A673 (cell line): ENCODE results near the gene CCDC57.

Experiments used
- EZH2 ChIP-seq: fragments of 200-600 bp; sonication (generic); IDR thresholded peaks from 2 replicates; pipeline ENCODE4 v1.6.1; 2017; ENCODE audit warnings: borderline replicate concordance, low read depth, mild to moderate bottlenecking, mixed read lengths, antibody characterized with exemption, low read length; ENCODE audit not compliant: poor library complexity, severe bottlenecking
- TF ChIP-seq, protein P1 (sequence below): fragments of 300-800, 200-600 bp; sonication (generic); conservative IDR thresholded peaks from 2 replicates; pipeline ENCODE4 v1.5.1; 2017; ENCODE audit warnings: low read depth, mild to moderate bottlenecking, antibody characterized with exemption, low read length, moderate library complexity, mixed read lengths

DNA sequence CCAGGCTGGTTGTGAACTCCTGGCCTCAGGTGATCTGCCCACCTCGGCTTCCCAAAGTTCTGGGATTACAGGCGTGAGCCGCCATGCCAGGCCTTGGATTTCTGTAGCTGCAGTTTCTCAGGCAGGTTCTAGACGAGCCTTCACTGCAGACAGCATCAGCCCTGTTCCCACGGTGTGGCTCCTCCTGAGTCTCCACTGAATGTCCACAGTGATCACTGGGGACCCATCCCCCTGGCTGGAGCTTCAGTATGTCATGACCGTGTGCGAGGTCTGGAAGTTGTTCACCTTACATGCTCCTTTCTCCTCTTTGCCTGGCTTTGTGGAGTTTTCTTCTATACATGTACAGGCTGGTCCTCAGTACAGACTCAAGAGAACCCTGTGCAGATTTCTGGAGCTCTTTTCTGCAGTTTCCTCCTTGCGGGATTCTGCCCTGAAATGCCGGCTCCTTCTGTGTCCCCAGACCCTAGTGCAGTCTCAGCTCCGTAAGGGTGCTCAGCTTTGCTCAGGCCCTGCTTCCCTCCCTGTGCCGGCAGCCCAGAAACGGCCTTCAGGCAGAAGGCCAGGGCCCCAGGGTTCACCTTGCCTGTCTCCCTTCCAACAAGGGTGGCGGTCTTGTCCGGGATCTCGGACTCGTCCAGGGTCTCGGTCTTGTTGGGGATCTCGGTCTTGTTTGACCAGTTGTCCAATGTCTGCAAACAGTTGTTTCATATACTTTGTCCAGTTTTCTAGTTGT is 100.3 kb downstream of the CCDC57 start:
- TF ChIP-seq, protein P1, sequence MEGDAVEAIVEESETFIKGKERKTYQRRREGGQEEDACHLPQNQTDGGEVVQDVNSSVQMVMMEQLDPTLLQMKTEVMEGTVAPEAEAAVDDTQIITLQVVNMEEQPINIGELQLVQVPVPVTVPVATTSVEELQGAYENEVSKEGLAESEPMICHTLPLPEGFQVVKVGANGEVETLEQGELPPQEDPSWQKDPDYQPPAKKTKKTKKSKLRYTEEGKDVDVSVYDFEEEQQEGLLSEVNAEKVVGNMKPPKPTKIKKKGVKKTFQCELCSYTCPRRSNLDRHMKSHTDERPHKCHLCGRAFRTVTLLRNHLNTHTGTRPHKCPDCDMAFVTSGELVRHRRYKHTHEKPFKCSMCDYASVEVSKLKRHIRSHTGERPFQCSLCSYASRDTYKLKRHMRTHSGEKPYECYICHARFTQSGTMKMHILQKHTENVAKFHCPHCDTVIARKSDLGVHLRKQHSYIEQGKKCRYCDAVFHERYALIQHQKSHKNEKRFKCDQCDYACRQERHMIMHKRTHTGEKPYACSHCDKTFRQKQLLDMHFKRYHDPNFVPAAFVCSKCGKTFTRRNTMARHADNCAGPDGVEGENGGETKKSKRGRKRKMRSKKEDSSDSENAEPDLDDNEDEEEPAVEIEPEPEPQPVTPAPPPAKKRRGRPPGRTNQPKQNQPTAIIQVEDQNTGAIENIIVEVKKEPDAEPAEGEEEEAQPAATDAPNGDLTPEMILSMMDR, result no peak
- TF ChIP-seq EZH2, result no peak
